Measurements from ENCODE around the gene HMGN4.

DNA sequence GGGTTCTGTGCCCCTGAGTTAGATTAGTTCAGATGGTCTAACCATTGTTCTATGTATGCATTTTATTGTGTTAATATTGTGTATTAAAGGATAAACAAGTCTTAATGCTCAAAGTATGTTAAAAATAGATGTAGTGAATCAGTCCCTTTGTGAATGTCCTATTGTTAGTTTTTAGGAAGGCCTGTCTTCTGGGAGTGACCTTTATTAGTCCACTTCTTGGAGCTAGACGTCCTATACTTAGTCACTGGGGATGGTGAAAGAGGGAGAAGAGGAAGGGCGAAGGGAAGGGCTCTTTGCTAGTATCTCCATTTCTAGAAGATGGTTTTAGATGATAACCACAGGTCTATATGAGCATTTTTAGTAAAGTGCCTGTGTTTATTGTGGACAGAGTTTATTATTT, 12.3 kb upstream of the HMGN4 start:
- TF ChIP-seq, protein P1, sequence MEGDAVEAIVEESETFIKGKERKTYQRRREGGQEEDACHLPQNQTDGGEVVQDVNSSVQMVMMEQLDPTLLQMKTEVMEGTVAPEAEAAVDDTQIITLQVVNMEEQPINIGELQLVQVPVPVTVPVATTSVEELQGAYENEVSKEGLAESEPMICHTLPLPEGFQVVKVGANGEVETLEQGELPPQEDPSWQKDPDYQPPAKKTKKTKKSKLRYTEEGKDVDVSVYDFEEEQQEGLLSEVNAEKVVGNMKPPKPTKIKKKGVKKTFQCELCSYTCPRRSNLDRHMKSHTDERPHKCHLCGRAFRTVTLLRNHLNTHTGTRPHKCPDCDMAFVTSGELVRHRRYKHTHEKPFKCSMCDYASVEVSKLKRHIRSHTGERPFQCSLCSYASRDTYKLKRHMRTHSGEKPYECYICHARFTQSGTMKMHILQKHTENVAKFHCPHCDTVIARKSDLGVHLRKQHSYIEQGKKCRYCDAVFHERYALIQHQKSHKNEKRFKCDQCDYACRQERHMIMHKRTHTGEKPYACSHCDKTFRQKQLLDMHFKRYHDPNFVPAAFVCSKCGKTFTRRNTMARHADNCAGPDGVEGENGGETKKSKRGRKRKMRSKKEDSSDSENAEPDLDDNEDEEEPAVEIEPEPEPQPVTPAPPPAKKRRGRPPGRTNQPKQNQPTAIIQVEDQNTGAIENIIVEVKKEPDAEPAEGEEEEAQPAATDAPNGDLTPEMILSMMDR (IDR thresholded peaks at IDR 0.05 in 2 of 3, conservative IDR thresholded peaks at IDR 0.05 in 1 of 3; ENCODE audit: insufficient read depth in 2 of 3, low read depth in 1 of 3, low read length in 3 of 3): no peak
- no peak for TF ChIP-seq ARID2 (IDR thresholded peaks at IDR 0.05)
- no peak for TF ChIP-seq RBM14 (IDR thresholded peaks at IDR 0.05; ENCODE audit: borderline replicate concordance, insufficient read depth, low read depth, low read length)
- TF ChIP-seq, protein P2, sequence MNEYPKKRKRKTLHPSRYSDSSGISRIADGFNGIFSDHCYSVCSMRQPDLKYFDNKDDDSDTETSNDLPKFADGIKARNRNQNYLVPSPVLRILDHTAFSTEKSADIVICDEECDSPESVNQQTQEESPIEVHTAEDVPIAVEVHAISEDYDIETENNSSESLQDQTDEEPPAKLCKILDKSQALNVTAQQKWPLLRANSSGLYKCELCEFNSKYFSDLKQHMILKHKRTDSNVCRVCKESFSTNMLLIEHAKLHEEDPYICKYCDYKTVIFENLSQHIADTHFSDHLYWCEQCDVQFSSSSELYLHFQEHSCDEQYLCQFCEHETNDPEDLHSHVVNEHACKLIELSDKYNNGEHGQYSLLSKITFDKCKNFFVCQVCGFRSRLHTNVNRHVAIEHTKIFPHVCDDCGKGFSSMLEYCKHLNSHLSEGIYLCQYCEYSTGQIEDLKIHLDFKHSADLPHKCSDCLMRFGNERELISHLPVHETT (CRISPR knock-in tag; conservative IDR thresholded peaks at IDR 0.05 in 1 of 2, IDR thresholded peaks at IDR 0.05 in 1 of 2): no peak
- TF ChIP-seq, protein P3, sequence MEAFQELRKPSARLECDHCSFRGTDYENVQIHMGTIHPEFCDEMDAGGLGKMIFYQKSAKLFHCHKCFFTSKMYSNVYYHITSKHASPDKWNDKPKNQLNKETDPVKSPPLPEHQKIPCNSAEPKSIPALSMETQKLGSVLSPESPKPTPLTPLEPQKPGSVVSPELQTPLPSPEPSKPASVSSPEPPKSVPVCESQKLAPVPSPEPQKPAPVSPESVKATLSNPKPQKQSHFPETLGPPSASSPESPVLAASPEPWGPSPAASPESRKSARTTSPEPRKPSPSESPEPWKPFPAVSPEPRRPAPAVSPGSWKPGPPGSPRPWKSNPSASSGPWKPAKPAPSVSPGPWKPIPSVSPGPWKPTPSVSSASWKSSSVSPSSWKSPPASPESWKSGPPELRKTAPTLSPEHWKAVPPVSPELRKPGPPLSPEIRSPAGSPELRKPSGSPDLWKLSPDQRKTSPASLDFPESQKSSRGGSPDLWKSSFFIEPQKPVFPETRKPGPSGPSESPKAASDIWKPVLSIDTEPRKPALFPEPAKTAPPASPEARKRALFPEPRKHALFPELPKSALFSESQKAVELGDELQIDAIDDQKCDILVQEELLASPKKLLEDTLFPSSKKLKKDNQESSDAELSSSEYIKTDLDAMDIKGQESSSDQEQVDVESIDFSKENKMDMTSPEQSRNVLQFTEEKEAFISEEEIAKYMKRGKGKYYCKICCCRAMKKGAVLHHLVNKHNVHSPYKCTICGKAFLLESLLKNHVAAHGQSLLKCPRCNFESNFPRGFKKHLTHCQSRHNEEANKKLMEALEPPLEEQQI (IDR thresholded peaks at IDR 0.05): no peak
- TF ChIP-seq ZNF133 (CRISPR knock-in tag; IDR thresholded peaks at IDR 0.05): no peak
- TF ChIP-seq GTF2F1 (IDR thresholded peaks at IDR 0.05; ENCODE audit: low read depth, low read length): no peak
- TF ChIP-seq KDM1A (IDR thresholded peaks at IDR 0.05): no peak
- no peak for TF ChIP-seq CSDE1 (IDR thresholded peaks at IDR 0.05)
- no peak for TF ChIP-seq SP2 (IDR thresholded peaks at IDR 0.05; ENCODE audit: extremely low read depth, low read depth, low read length, poor library complexity, severe bottlenecking)
- TF ChIP-seq KDM2B (CRISPR knock-in tag; IDR thresholded peaks at IDR 0.05): no peak
- no peak for TF ChIP-seq JUN (IDR thresholded peaks at IDR 0.05; ENCODE audit: borderline replicate concordance, low read depth, low read length)
- TF ChIP-seq JUN (CRISPR knock-in tag; IDR thresholded peaks at IDR 0.05; ENCODE audit: borderline replicate concordance): no peak

Data from K562 (cell line).